HG03565 (cell line): ENCODE data around the gene MAN1C1.

Experiments
- ATAC-seq: cut with Tn5 transposase; IDR thresholded peaks from one replicate; pipeline ENCODE4 v1.9.1; 2021; ENCODE audit warnings: mild to moderate bottlenecking, moderate library complexity; ENCODE audit not compliant: unreplicated experiment

The MAN1C1 gene

DNA sequence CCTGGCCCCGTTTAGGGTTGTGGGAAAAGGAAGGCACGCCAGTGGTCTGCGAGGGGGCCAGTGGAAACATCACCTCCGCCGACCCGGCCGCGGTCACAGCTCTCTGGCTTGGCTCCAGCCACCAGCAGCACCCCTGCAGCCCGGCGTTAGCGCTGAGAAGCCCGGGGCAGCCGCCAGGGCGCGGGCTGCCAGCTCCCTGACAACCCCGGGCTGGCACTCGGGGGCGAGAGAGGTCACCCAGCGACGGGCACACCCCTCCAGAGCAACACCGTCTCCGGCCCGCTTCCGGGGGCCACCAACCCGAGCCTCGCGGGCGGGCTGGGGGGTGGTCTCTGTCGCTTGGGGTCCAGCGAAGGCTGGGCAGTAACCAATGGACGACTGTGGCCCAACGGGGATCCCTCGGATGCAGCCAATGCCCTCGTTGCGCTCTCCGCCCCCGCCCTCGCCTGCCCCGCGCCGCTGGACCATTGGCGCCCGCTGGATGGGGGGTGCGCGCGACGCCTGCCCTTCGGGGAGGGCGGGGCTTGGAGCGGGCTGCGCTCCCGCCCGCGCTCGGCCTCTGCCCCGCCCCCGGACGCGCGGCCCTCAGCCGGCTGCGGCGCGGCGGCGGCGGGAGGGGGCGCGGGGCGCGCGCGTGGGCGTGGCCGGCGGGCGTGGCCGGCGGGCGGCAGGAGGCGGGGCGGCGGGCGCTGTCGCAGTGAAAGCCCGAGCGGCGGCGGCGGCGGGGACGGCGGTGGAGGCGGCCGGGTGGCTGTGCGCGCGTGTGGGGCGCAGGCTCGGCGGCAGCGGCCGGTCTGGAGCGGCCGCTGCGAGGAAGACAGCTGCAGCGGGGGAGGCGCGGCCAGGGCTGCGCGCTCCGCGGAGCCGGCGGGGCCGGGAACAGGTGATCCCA lies at the start of gene MAN1C1:
MAN1C1 (plus strand) TSS at position 697 of the 892 bp plus-strand sequence. CDS start 1,007 bp downstream, outside the sequence.
- no peak for ATAC-seq

DNA sequence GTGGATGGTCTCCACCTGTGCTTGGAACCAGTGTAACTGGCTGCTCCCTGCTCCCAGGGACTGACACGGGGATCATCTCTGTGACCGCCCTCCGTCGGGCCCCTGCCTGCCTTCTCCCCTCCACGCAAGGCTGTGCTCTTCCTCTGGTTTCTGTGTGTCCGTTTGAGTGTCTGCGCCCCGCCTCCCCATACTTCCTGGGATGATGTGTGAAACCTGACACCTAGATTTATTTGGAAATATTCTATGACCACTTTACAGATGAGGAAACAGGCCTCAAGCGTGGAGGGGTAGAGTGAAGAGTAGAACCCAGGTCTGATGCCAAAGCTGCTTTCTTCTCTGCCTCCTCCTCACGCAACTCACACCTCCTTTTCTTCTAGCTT lies 48.9 kb upstream of the MAN1C1 start:
- ATAC-seq, result no peak

GRCh38 chr1:25568090-25568833 lies 48.3 kb upstream of the MAN1C1 start:
- no peak for ATAC-seq

DNA sequence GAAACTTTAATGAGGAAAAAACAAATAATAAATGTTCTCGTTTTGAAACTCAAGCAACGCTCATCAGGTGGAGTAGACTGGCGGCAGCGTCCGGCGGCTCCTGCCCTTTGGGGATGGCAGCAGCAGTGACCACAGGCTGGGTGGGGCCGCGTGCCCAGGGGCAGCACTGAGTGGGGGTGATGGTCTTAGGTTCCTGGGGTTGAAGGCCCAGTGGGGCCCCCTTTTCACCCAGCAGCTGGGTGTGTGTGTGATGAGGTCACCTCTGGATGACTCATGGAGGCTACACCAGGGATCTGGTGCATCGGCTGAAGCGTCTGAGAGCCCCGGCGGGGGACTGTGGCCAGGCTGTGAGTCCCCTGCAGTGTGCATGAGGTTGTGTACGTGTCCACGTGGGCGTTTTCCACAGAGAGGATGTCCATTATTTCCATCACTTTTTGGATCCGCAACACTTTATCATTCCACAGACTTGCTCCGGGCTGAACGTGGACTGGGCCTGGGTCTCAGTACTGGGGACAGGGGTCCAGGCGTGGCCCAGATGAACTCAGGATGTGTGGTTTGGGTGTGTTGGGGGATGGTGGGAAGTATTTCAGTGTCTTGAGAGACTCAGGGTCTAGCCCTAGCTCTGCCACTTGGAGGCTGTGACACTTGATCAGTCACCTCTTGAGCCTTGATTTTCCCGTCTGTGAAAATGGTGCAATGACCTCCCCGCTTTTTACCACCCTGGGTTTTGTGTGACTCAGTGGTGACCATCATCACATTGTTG lies 47.6 kb upstream of the MAN1C1 start:
- no peak for ATAC-seq

- no peak for ATAC-seq
Measured at GRCh38 chr1:25569597-25570396, 46.8 kb upstream of the MAN1C1 start.

DNA sequence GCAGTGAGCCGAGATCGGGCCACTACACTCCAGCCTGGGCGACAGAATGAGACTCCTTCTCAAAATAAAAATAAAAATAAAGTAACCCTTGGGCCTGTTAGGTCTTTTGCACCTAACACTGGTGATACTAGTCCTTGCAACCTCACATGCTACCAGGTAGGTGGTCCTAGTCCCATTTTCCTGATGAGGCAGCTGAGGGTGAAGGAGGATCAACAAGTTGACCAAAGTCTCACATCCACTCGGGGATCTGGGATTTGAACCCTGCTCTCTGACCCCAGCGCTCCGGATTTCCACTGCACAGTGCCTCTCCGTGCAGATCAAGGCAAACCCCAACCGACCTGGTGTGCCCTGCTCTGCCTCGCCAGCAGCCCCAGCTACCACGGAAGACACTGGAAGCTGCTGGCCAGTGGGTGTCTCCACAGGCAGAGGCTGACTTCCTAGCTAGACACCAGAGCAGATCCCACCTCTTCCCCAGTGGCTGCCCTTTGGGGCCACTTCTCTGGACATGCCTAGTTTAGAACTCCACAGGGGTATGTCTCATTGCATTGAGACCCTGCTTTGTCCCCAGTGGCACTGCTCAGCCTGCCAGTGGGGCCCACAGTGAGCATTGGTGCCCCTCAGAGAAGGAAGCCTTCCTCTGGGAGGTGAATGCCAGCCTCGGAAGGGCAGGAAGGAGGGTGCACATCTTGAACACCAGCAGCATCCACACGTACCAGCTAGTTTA lies 45.6 kb upstream of the MAN1C1 start:
- ATAC-seq, result no peak

DNA sequence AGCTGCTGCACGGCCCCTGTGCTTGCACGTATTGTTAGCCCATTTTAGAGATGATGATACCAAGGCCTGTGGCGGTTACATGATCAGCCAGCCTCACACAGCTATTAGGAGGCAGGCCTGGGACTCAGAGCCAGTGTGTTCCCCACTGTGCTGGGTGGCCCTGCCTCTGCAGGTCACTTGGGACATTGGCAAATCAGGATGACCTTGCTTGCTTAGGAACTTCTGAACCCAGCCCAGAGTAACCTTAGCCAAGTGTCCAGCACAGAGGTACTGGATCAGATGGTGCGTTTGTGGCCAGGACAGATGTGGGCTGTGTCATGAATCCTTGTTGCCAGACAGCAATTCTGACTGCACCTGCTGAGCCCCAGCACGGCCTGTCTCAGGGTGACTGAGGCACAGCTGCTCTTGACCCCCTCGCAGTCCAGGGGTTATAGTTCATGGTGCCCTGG lies 45.0 kb upstream of the MAN1C1 start:
- ATAC-seq, result no peak

DNA sequence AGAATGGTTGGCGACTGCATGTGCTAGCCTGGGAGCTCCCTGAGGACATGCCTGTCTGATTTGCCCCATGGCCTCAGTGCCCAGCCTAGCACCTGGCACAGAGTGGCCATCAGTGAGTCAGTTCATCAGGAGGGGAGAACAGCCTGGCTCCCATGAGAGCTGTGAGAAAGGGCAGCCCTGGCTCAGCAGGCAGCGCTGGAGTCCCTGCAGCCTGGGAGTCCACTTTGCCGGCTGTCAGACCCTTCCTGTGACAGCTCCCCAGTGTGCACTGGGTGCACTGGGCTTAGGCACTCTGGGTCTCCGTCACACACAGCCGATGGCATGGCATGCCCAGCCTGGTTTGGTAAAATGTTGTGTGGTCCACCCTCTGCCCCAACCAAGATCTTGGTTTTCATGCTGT lies 44.5 kb upstream of the MAN1C1 start:
- no peak for ATAC-seq

- no peak for ATAC-seq
Measured at GRCh38 chr1:25572708-25573590, 43.6 kb upstream of the MAN1C1 start.

- ATAC-seq, result no peak
Measured at GRCh38 chr1:25573591-25573930, 43.0 kb upstream of the MAN1C1 start.

DNA sequence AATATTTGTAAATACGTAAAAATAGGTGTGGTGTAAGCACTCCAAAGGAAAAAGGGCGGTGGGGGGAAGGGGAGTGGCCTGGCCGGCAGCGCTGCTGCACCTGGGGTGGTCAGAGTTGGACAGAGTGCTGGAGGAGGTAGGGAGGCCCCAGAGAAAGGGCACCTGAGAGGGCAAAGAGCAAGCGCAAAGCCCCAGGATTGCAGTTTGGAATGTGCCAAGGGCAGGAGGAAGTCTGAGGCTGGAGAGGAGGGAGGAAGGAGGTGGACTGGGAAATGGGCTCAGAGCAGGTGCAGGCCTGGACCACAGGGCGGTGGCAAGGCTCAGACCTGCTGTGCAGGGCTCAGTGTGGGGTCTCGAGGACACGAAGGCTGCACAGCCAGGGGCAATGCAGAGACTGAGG lies 42.6 kb upstream of the MAN1C1 start:
- no peak for ATAC-seq

DNA sequence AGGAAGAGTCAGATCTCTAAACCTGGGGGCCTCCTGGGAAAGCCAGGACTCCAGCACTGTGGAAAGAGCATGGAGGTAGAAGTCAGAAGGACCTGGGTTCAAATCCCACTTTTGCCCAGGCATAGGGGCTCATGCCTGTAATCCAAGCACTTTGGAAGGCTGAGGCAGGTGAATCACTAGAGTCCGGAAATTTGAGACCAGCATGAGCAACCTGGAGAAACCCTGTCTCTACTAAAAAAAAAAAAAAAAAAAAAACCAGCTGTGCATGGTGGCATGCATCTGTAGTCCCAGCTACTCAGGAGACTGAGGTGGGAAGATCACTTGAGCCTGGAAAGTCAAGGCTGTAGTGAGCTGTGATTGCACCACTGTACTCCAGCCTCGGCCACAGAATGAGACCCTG lies 41.4 kb upstream of the MAN1C1 start:
- ATAC-seq, result no peak

DNA sequence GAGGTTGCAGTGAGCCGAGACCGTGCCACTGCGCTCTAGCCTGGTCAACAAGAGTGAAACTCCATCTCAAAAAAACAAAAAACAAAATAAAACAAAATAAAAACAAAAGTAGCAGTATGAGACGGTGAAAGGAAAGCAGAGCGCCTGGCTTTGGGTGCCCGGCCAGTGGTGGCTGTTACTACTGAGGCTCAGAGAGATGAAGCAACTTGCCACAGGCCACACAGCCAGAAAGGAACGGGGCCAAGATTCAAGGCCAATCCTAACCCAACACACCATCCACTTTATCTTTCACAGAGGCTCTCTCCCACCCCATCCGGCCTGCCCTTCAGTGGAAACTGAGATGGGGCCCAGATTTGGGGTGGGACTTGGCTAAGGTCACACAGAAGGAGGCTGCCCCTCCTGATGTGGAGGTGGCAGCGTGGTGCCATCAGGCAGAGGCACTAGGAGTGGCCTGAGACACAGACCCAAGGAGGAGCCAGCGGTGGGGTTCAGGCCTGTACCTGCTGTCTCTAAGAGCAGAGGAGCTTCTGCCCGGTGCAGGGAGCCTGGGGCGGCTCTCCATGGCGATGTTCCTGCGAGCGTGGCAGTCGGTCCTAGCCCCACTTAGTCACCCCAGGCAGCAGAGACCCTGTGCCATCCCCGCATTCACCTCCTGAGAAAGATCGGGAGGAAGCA lies 40.0 kb upstream of the MAN1C1 start:
- no peak for ATAC-seq

- no peak for ATAC-seq
Measured at GRCh38 chr1:25577134-25577920, 39.3 kb upstream of the MAN1C1 start.

GRCh38 chr1:25579292-25580252 lies 37.0 kb upstream of the MAN1C1 start:
- no peak for ATAC-seq

GRCh38 chr1:25580927-25581326 lies 35.7 kb upstream of the MAN1C1 start:
- ATAC-seq, result no peak
